GM18868 (cell line): ENCODE measurements around the gene PNMA6A.
"Not testable (repeated sequence)": the region's sequence is repeated elsewhere in the genome, so short reads cannot be mapped to it uniquely, and the experiment has no call there.

Source experiments
- ATAC-seq: cut with Tn5 transposase; IDR thresholded peaks from one replicate; pipeline ENCODE4 v1.9.1; 2021; ENCODE audit warnings: mild to moderate bottlenecking, moderate library complexity; ENCODE audit not compliant: unreplicated experiment

Gene PNMA6A

GRCh38 chrX:153074935-153075334, 2.7 kb downstream of the PNMA6A start:
- no peak for ATAC-seq

GRCh38 chrX:153075366-153075765, 3.1 kb downstream of the PNMA6A start:
- no peak for ATAC-seq

GRCh38 chrX:153077437-153078135, 5.3 kb downstream of the PNMA6A start:
- not testable (repeated sequence) for ATAC-seq

DNA sequence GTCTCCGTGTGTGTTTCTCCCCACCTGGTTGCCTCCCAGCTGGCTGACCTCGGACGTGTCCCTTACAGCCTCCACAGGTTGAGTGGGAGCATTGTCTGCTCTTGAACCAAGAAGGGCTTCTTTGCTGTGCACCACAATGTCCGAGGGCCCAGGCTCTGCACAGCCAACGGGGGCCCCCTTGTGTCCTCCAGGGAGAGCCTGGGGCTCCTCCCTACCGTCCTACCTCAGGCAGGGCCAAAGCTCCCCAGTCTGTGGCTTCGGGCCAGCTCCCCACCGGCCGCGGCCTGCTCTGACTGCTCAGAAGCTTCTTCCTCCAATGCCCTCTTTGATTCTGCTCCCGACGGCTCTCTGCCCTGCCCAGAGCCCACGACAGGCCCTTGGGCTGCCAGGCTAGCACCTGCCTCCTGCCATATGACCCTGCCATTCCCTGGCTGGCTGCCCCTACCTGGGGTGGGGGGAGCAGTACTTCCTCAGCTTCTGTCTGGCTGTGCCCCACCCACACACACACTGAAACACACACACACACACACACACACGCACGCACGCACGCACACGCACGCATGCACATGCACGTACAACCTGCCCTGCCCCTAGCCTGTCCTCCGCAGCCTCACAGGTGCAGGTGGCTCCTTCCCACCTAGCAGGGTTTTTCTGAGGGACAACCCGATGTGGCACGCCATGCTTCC, 11.1 kb downstream of the PNMA6A start:
- ATAC-seq: not testable (repeated sequence)

DNA sequence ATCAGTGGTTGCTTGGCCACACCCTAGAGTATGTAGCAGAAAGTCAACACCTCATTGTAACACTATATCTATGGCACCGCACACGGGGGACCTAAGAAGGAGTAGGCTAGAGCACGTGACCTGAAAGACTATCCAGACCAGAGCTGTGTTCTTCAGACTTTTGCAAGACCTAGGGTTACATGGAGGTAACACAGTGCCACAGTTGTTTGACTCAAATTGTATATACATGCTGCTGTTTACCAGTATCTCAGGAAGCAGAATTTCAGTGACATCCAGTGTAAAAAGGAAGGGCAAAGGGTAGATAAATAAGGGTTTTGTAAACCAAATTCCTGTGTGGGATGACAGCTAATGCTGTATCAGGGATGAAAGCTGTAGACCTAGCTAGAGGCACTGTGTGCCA, 30.2 kb downstream of the PNMA6A start:
- ATAC-seq: no peak

- not testable (repeated sequence) for ATAC-seq
These were observed 32.7 kb downstream of the PNMA6A start for GRCh38 chrX:153104959-153105358.

DNA sequence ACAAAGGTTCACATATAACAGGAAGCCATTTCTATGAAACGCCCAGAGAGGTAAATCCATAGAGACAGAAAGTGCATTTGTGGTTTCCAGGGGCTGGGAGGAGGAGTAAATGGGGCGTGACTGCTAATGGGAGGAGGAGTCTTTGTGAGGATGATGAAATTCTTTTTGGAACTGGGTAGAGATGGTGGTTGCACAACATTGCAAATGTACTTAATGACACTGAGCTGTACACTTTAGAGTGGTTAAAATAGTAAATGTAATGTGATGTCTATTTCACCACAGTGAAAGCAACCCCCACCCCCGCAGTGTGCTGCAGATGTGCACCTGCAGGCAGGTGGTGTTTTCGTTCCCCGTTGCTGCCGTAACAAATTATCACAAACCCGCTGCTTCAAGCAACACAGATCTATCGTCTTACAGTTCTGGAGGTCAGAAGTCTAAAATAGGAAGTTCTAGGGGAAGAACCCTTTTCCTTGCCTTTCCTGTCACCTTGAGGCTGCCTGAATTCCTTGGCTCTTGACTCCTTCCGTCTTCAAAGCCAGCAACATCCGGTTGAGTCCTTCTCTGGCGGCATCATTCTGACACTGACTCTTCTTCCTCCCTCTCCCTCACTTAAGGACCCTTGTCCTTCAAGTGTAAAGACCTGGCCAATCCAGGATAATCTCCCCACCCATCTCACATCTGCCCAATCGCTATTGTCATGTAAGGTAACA, 34.0 kb downstream of the PNMA6A start:
- not testable (repeated sequence) for ATAC-seq

GRCh38 chrX:153110735-153111134, 38.5 kb downstream of the PNMA6A start:
- ATAC-seq: not testable (repeated sequence)

- not testable (repeated sequence) for ATAC-seq
These were observed 41.6 kb downstream of the PNMA6A start for GRCh38 chrX:153113851-153114250.

- not testable (repeated sequence) for ATAC-seq
These were observed 45.5 kb downstream of the PNMA6A start for GRCh38 chrX:153117754-153118153.

DNA sequence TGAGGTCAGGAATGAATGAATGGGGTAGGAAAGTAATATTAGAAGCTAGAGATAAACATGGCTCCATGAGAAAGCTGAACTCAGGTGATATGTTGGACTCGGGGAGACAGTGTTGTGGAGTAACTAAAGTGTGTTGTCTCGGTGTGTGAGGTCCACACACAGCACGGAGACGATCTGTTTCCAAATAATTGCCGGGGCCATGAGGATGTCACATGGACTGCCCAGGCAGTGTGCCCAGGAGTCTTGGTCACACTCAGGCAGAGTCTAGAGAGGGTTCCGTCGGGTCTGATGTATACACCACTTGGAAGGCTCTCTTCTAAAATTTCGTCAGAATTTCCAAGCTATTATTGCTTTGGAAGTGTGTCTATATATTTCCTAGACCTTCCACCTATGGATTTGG, 48.0 kb downstream of the PNMA6A start:
- not testable (repeated sequence) for ATAC-seq

DNA sequence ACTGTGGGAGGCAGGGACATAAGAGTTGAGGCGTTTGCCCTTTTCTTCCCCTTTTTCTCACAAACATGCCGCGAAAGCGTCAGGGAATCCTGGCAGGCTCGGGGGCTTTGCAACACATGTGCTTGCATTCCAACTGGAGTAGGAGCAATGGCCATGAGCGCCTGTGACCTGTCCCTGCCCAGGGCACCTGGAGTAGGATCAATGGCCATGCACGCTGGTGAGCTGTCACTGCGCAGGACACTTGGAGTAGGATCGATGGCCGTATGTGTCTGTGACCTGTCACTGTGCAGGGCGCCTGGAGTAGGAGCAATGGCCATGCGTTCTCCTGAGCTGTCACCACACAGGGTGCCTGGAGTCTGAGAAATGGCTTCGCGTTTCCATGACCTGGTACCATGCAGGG, 51.2 kb downstream of the PNMA6A start:
- not testable (repeated sequence) for ATAC-seq
